SK-N-SH treated with all-trans-retinoic acid at 6 μM for 48 hours (cell line): ENCODE results near the gene GHRHR.

Experiments
- ATAC-seq: fragments of 200-7000 bp; cut with Tn5 transposase; 3 replicates; pipeline ENCODE4 v1.9.1; 2020; ENCODE audit warnings: mild to moderate bottlenecking, moderate library complexity
- ARNTL ChIP-seq: fragments of 450-650 bp; formaldehyde crosslinking; IDR thresholded peaks from 2 replicates; pipeline ENCODE4 v1.5.0; 2020; ENCODE audit warnings: low read depth, mild to moderate bottlenecking, moderate library complexity, borderline replicate concordance
- CSDC2 ChIP-seq: fragments of 250-450 bp; sonication (Bioruptor Pico); IDR thresholded peaks from 2 replicates; pipeline ENCODE4 v1.5.0; 2020; ENCODE audit warnings: mild to moderate bottlenecking, moderate library complexity
- ESRRG ChIP-seq: fragments of 250-450 bp; sonication (Bioruptor Pico); IDR thresholded peaks from 2 replicates; pipeline ENCODE4 v1.6.1; 2021; ENCODE audit warnings: mild to moderate bottlenecking
- GLIS3 ChIP-seq: fragments of 250-450 bp; sonication (Bioruptor Pico); IDR thresholded peaks from 2 replicates; pipeline ENCODE4 v1.5.0; 2020; ENCODE audit warnings: mild to moderate bottlenecking, moderate library complexity
- ISL1 ChIP-seq: fragments of 250-450 bp; sonication (Bioruptor Pico); IDR thresholded peaks from 2 replicates; pipeline ENCODE4 v2.1.2; 2022; ENCODE audit warnings: mild to moderate bottlenecking, moderate library complexity
- OSR1 ChIP-seq: fragments of 250-450 bp; sonication (Bioruptor Pico); IDR thresholded peaks from 2 replicates; pipeline ENCODE4 v1.8.0; 2022; ENCODE audit warnings: moderate library complexity, mild to moderate bottlenecking, inconsistent platforms
- PPARA ChIP-seq: fragments of 250-450 bp; sonication (Bioruptor Pico); IDR thresholded peaks from 2 replicates; pipeline ENCODE4 v1.5.0; 2020; ENCODE audit warnings: mild to moderate bottlenecking, borderline replicate concordance
- RARB ChIP-seq: fragments of 250-450 bp; sonication (Bioruptor Pico); IDR thresholded peaks from 2 replicates; pipeline ENCODE4 v1.8.0; 2021; ENCODE audit warnings: mild to moderate bottlenecking, moderate library complexity
- SNAI2 ChIP-seq: fragments of 250-450 bp; sonication (Bioruptor Pico); IDR thresholded peaks from 2 replicates; pipeline ENCODE4 v1.5.0; 2020; ENCODE audit warnings: mild to moderate bottlenecking, moderate library complexity
- TCF4 ChIP-seq: fragments of 250-450 bp; sonication (Bioruptor Pico); IDR thresholded peaks from 2 replicates; pipeline ENCODE4 v1.8.0; 2021; ENCODE audit warnings: mild to moderate bottlenecking, moderate library complexity, borderline replicate concordance
- TOX ChIP-seq: fragments of 250-450 bp; sonication (Bioruptor Pico); IDR thresholded peaks from 2 replicates; pipeline ENCODE4 v1.8.0; 2021; ENCODE audit warnings: mild to moderate bottlenecking, moderate library complexity, borderline replicate concordance
- ZC3H10 ChIP-seq: fragments of 250-450 bp; sonication (Bioruptor Pico); IDR thresholded peaks from 2 replicates; pipeline ENCODE4 v1.5.1; 2021; ENCODE audit warnings: mild to moderate bottlenecking, moderate library complexity
- ZFP3 ChIP-seq: fragments of 250-450 bp; sonication (Bioruptor Pico); IDR thresholded peaks from 2 replicates; pipeline ENCODE4 v1.5.0; 2020; ENCODE audit warnings: mild to moderate bottlenecking, moderate library complexity
- ZFP30 ChIP-seq: fragments of 450-650 bp; formaldehyde crosslinking; IDR thresholded peaks from 2 replicates; pipeline ENCODE4 v1.5.0; 2022; ENCODE audit warnings: mild to moderate bottlenecking, moderate library complexity
- ZNF565 ChIP-seq: fragments of 450-650 bp; formaldehyde crosslinking; conservative IDR thresholded peaks from 2 replicates; pipeline ENCODE4 v1.5.0; 2020; ENCODE audit warnings: low read depth, mild to moderate bottlenecking, moderate library complexity
- ZNF8 ChIP-seq: fragments of 450-650 bp; formaldehyde crosslinking; IDR thresholded peaks from 2 replicates; pipeline ENCODE4 v1.5.0; 2020; ENCODE audit warnings: mild to moderate bottlenecking, moderate library complexity
- TF ChIP-seq, protein P1 (sequence below): fragments of 250-450 bp; sonication (Bioruptor Pico); IDR thresholded peaks from 2 replicates; pipeline ENCODE4 v1.5.1; 2020; ENCODE audit warnings: low read depth, mild to moderate bottlenecking, moderate library complexity
- TF ChIP-seq, protein P2 (sequence below): fragments of 250-450 bp; sonication (Bioruptor Pico); IDR thresholded peaks from 2 replicates; pipeline ENCODE4 v1.5.1; 2021; ENCODE audit warnings: mild to moderate bottlenecking, moderate library complexity
- TF ChIP-seq, protein P3 (sequence below): fragments of 250-450 bp; sonication (Bioruptor Pico); IDR thresholded peaks from 2 replicates; pipeline ENCODE4 v1.8.0; 2021; ENCODE audit warnings: low read depth, mild to moderate bottlenecking, moderate library complexity, borderline replicate concordance
- TF ChIP-seq, protein P4 (sequence below): fragments of 250-450 bp; sonication (Bioruptor Pico); IDR thresholded peaks from 2 replicates; pipeline ENCODE4 v1.8.0; 2020; ENCODE audit warnings: mild to moderate bottlenecking, moderate library complexity, borderline replicate concordance

Gene GHRHR

DNA sequence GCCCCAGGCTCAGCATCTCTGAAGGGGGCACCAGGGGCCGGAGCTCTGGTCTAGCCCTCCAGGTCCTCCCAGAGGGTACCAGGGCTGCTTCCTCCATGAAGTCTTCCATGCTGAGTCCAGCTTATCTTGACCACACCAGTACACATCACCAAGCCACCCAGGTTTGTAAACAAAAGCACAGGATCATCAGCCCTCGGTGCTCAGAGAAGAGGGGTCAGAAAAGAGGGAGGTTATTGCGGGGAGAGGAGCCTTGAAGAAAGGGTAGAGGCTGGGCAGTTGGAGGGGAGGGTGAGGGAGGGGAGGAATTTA lies 28.2 kb upstream of the GHRHR start:
- ATAC-seq: no peak
- TF ChIP-seq PPARA (CRISPR knock-in tag) (no peak), GLIS3 (no peak), ZFP30 (no peak), ZNF565 (CRISPR knock-in tag) (no peak), RARB (CRISPR knock-in tag) (no peak), ZNF8 (CRISPR knock-in tag) (no peak), SNAI2 (CRISPR knock-in tag) (no peak), TCF4 (CRISPR knock-in tag) (no peak), ZFP3 (CRISPR knock-in tag) (no peak), ESRRG (CRISPR knock-in tag) (no peak), ARNTL (CRISPR knock-in tag) (no peak), CSDC2 (CRISPR knock-in tag) (no peak), ZC3H10 (no peak), ISL1 (no peak), OSR1 (CRISPR knock-in tag) (no peak)
- TF ChIP-seq, protein P1, sequence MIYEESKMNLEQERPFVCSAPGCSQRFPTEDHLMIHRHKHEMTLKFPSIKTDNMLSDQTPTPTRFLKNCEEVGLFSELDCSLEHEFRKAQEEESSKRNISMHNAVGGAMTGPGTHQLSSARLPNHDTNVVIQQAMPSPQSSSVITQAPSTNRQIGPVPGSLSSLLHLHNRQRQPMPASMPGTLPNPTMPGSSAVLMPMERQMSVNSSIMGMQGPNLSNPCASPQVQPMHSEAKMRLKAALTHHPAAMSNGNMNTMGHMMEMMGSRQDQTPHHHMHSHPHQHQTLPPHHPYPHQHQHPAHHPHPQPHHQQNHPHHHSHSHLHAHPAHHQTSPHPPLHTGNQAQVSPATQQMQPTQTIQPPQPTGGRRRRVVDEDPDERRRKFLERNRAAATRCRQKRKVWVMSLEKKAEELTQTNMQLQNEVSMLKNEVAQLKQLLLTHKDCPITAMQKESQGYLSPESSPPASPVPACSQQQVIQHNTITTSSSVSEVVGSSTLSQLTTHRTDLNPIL (CRISPR knock-in tag): no peak
- TF ChIP-seq, protein P2, sequence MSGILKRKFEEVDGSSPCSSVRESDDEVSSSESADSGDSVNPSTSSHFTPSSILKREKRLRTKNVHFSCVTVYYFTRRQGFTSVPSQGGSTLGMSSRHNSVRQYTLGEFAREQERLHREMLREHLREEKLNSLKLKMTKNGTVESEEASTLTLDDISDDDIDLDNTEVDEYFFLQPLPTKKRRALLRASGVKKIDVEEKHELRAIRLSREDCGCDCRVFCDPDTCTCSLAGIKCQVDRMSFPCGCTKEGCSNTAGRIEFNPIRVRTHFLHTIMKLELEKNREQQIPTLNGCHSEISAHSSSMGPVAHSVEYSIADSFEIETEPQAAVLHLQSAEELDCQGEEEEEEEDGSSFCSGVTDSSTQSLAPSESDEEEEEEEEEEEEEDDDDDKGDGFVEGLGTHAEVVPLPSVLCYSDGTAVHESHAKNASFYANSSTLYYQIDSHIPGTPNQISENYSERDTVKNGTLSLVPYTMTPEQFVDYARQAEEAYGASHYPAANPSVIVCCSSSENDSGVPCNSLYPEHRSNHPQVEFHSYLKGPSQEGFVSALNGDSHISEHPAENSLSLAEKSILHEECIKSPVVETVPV (CRISPR knock-in tag): no peak
- TF ChIP-seq, protein P3, sequence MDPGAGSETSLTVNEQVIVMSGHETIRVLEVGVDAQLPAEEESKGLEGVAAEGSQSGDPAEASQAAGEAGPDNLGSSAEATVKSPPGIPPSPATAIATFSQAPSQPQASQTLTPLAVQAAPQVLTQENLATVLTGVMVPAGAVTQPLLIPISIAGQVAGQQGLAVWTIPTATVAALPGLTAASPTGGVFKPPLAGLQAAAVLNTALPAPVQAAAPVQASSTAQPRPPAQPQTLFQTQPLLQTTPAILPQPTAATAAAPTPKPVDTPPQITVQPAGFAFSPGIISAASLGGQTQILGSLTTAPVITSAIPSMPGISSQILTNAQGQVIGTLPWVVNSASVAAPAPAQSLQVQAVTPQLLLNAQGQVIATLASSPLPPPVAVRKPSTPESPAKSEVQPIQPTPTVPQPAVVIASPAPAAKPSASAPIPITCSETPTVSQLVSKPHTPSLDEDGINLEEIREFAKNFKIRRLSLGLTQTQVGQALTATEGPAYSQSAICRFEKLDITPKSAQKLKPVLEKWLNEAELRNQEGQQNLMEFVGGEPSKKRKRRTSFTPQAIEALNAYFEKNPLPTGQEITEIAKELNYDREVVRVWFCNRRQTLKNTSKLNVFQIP (CRISPR knock-in tag): no peak

DNA sequence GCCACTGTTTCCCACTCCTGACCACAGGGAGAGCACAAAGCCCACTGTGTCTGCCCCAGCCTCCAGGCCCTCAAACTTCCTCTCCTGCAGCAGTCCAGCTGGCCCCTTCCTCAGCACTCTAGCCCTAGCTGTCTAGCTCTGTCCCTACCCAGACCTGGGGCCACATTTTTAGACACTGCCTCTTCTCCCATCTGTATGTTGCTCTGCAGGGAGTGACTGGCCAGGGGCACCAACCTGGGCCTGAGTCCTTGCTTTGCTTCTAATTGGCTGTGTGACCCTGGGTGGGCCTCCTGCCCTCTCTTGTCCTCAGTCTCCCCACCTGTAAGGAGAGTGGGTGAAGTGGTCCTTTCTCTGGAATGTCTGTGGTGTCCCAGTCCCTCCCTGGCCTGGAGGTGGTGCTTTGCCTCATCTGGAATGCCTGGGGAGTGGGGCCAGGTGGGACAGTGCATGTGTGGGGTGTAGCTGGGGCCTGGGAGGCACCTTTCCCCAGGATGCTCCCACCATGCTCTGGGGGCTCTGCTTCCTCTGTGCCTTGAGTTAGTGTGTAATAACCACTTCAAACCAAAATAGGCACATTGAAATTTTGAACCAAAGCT lies 27.0 kb upstream of the GHRHR start:
- no peak for ATAC-seq
- TF ChIP-seq, protein P2 (CRISPR knock-in tag): no peak
- TF ChIP-seq ZNF8 (CRISPR knock-in tag) (no peak), ESRRG (CRISPR knock-in tag) (no peak), SNAI2 (CRISPR knock-in tag) (no peak)

DNA sequence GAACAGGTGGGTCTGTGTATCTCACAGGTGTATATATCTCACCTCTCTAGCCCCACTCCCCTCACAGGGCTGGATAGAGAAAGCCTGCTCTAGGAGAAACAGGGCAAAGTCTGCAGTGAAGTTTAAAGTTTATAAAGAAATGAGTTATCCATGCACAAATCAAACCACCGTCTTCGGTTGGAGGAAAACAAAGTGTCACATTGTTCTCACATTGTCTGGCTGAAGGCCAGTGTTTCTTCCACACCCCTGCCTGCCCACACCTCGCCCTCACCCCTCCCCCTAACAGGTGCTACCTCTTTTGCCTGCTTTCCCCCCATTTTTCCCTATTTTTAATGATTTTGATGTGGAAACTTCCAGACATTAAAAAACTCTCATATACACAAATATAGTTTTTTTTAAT lies 26.3 kb upstream of the GHRHR start:
- no peak for ATAC-seq
- TF ChIP-seq ZNF8 (CRISPR knock-in tag): no peak
- TF ChIP-seq ZNF565 (CRISPR knock-in tag): no peak
- TF ChIP-seq ZFP3 (CRISPR knock-in tag): no peak
- no peak for TF ChIP-seq ISL1
- TF ChIP-seq ESRRG (CRISPR knock-in tag): no peak
- TF ChIP-seq SNAI2 (CRISPR knock-in tag): no peak
- TF ChIP-seq, protein P4, sequence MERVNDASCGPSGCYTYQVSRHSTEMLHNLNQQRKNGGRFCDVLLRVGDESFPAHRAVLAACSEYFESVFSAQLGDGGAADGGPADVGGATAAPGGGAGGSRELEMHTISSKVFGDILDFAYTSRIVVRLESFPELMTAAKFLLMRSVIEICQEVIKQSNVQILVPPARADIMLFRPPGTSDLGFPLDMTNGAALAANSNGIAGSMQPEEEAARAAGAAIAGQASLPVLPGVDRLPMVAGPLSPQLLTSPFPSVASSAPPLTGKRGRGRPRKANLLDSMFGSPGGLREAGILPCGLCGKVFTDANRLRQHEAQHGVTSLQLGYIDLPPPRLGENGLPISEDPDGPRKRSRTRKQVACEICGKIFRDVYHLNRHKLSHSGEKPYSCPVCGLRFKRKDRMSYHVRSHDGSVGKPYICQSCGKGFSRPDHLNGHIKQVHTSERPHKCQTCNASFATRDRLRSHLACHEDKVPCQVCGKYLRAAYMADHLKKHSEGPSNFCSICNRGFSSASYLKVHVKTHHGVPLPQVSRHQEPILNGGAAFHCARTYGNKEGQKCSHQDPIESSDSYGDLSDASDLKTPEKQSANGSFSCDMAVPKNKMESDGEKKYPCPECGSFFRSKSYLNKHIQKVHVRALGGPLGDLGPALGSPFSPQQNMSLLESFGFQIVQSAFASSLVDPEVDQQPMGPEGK (CRISPR knock-in tag): no peak
- no peak for TF ChIP-seq TOX
- TF ChIP-seq, protein P3 (CRISPR knock-in tag): no peak
